A549 (cell line): ENCODE measurements around the gene BFSP1. TPM values are rescaled to one million over a fixed set of nuclear protein-coding genes. Genes with fewer than 3 reads are reported as not detected.

Experiments
- ATAC-seq, 2 experiments: fragments of 200-7000 bp in 1 of 2; fragments of >200 bp in 1 of 2; cut with Nextera tagmentation in 1 of 2; cut with Tn5 transposase in 1 of 2; 3 replicates each; pipeline versions ENCODE4 v1.8.0 to v1.9.1; 2018 to 2020; ENCODE audit warnings: mild to moderate bottlenecking in 1 of 2, moderate library complexity in 1 of 2
- CTCF ChIA-PET: fragments of 300-600 bp; sonication (Branson Sonifier 250); formaldehyde crosslinking; extraction: SDS; loops from one replicate; lab custom pipeline; 2021; ENCODE audit warnings: antibody characterized with exemption, inconsistent platforms; lab: Yijun Ruan, JAX
- POLR2A ChIA-PET: fragments of 350-600 bp; formaldehyde crosslinking; extraction: SDS; loops from one replicate; lab custom pipeline; 2021; ENCODE audit warnings: antibody characterized with exemption, inconsistent platforms; lab: Yijun Ruan, JAX
- DNase-seq, 2 experiments: peaks; one replicate each; pipeline versions ENCODE4 v3.0.0 to v3.0.0-alpha.2; 2011 to 2016; ENCODE audit warnings: low read depth in 1 of 2, low spot score in 1 of 2
- FAIRE-seq: peaks from 2 replicates; lab custom pipeline; 2011; peaks lifted over from hg19 to GRCh38; lab: Jason Lieb, UNC
- H3K27ac ChIP-seq, 2 experiments: fragments of >200 bp; sonication (Bioruptor Twin); formaldehyde crosslinking; 3 replicates each; pipeline ENCODE4 v1.5.1; 2016 to 2017
- H3K4me1 ChIP-seq: fragments of >200 bp; sonication (Bioruptor Twin); formaldehyde crosslinking; 3 replicates; pipeline ENCODE4 v1.6.1; 2016
- H3K4me2 ChIP-seq: fragments of >200 bp; sonication (Bioruptor Twin); formaldehyde crosslinking; 3 replicates; pipeline ENCODE4 v1.6.1; 2016
- H3K4me3 ChIP-seq: fragments of >200 bp; sonication (Bioruptor Twin); formaldehyde crosslinking; 3 replicates; pipeline ENCODE4 v1.5.1; 2016
- H3K9me3 ChIP-seq: fragments of >200 bp; sonication (Bioruptor Twin); formaldehyde crosslinking; 3 replicates; pipeline ENCODE4 v1.6.1; 2016
- BHLHE40 ChIP-seq: IDR thresholded peaks from 2 replicates; pipeline ENCODE4 v1.6.1; 2012; ENCODE audit warnings: low read depth, low read length, inconsistent platforms
- CBX2 ChIP-seq: fragments of 200-600 bp; sonication (generic); IDR thresholded peaks from 2 replicates; pipeline ENCODE4 v1.6.1; 2016; ENCODE audit warnings: low read depth, mild to moderate bottlenecking, borderline replicate concordance
- CBX8 ChIP-seq: fragments of 200-600 bp; sonication (generic); IDR thresholded peaks from 2 replicates; pipeline ENCODE4 v1.6.1; 2016
- E2F6 ChIP-seq: IDR thresholded peaks from 2 replicates; pipeline ENCODE4 v1.6.1; 2012; ENCODE audit warnings: low read depth, borderline replicate concordance
- ESRRA ChIP-seq: fragments of 150-350 bp; IDR thresholded peaks from 2 replicates; pipeline ENCODE4 v1.6.1; 2014; ENCODE audit warnings: mild to moderate bottlenecking, low read length, borderline replicate concordance
- HDAC2 ChIP-seq: fragments of 200-600 bp; sonication (generic); IDR thresholded peaks from 2 replicates; pipeline ENCODE4 v1.6.1; 2016
- HES2 ChIP-seq: fragments of >200 bp; sonication (Bioruptor Twin); formaldehyde crosslinking; IDR thresholded peaks from 2 replicates; pipeline ENCODE4 v1.6.1; 2016
- HEYL ChIP-seq: fragments of 250-450 bp; sonication (Bioruptor Pico); IDR thresholded peaks from 2 replicates; pipeline ENCODE4 v1.8.0; 2021; ENCODE audit warnings: mild to moderate bottlenecking, moderate library complexity
- HOXB13 ChIP-seq: fragments of 250-450 bp; sonication (Bioruptor Pico); IDR thresholded peaks from 2 replicates; pipeline ENCODE4 v1.5.0; 2020; ENCODE audit warnings: low read depth, mild to moderate bottlenecking, moderate library complexity
- JUN ChIP-seq, 2 experiments: fragments of >200 bp; sonication (Bioruptor Twin); formaldehyde crosslinking; IDR thresholded peaks; 2 replicates in 1 of 2; 3 replicates in 1 of 2; pipeline ENCODE4 v1.6.1; 2016 to 2017
- JUNB ChIP-seq: fragments of >200 bp; sonication (Bioruptor Twin); formaldehyde crosslinking; IDR thresholded peaks from 2 replicates; pipeline ENCODE4 v1.6.1; 2016
- KDM1A ChIP-seq: fragments of 200-600 bp; sonication (generic); IDR thresholded peaks from 2 replicates; pipeline ENCODE4 v1.6.1; 2016; ENCODE audit warnings: low read depth, mild to moderate bottlenecking
- MAFK ChIP-seq: fragments of 450-650 bp; IDR thresholded peaks from 2 replicates; pipeline ENCODE4 v1.6.1; 2014; ENCODE audit not compliant: partially characterized antibody
- MYC ChIP-seq: IDR thresholded peaks from 2 replicates; pipeline ENCODE4 v1.6.1; 2012; ENCODE audit warnings: mild to moderate bottlenecking, inconsistent platforms, low read length, improper control_type of control experiment, borderline replicate concordance
- NR3C1 ChIP-seq: fragments of >200 bp; sonication (Bioruptor Twin); formaldehyde crosslinking; IDR thresholded peaks from 3 replicates; pipeline ENCODE4 v1.6.1; 2017
- PBX3 ChIP-seq: IDR thresholded peaks from 2 replicates; pipeline ENCODE4 v1.6.1; 2012
- POLR2AphosphoS2 ChIP-seq: conservative IDR thresholded peaks from 2 replicates; pipeline ENCODE4 v1.6.1; 2012; ENCODE audit warnings: low read length, improper control_type of control experiment, inconsistent platforms
- RAD21 ChIP-seq, 2 experiments: fragments of >200 bp in 1 of 2; sonication (Bioruptor Twin) in 1 of 2; formaldehyde crosslinking in 1 of 2; IDR thresholded peaks in 1 of 2; conservative IDR thresholded peaks in 1 of 2; 2 replicates in 1 of 2; 3 replicates in 1 of 2; pipeline ENCODE4 v1.6.1; 2012 to 2018; ENCODE audit warnings: inconsistent platforms in 1 of 2
- RARB ChIP-seq: fragments of 250-450 bp; sonication (Bioruptor Pico); IDR thresholded peaks from 2 replicates; pipeline ENCODE4 v1.8.0; 2021; ENCODE audit warnings: mild to moderate bottlenecking, moderate library complexity
- TFCP2L1 ChIP-seq: fragments of 250-450 bp; sonication (Bioruptor Pico); IDR thresholded peaks from 2 replicates; pipeline ENCODE4 v1.5.0; 2021; ENCODE audit warnings: mild to moderate bottlenecking
- ZC3H11A ChIP-seq: fragments of 450-650 bp; IDR thresholded peaks from 2 replicates; pipeline ENCODE4 v1.6.1; 2014; ENCODE audit warnings: antibody characterized with exemption, mild to moderate bottlenecking
- ZNF302 ChIP-seq: fragments of 250-450 bp; sonication (Bioruptor Pico); IDR thresholded peaks from 2 replicates; pipeline ENCODE4 v1.9.0; 2021; ENCODE audit warnings: inconsistent platforms, mild to moderate bottlenecking, moderate library complexity
- WGBS: methylation state at CpG from one replicate; pipeline ENCODE4 v1.1.6; 2017; ENCODE audit errors: missing lambda C conversion rate; 5-methylcytosine and 5-hydroxymethylcytosine counted together
- polyA plus RNA-seq, 4 experiments: library from polyadenylated mRNA; depleted of rRNA in 3 of 4; stranded (reverse); fragments of >200 nt; fragmentation: RNase III in 1 of 4; extraction: RNeasy Plus Mini Kit Qiagen cat#74134 plus additional on column Dnase treatment in 1 of 4; gene quantifications; 2 replicates in 3 of 4; 3 replicates in 1 of 4; pipeline ENCODE4 v1.2.3, GENCODE V29; 2011 to 2017
- TF ChIP-seq, protein P1 (sequence below): IDR thresholded peaks from 2 replicates; pipeline ENCODE4 v1.6.1; 2012

The BFSP1 gene
- polyA plus RNA-seq, 2 of the 4 experiments (the other 2 are of a cell fraction) = 7.2 to 8.3 TPM

GRCh38 chr20:17541996-17542395 lies 10.8 kb upstream of the BFSP1 start:
- no peak overlapping the region for H3K4me2 ChIP-seq
- no peak overlapping the region for H3K27ac ChIP-seq
- H3K4me1 ChIP-seq = peaks cover 35% of the 10 kb centered on the region
- DNase-seq = no peak
- FAIRE-seq = no peak
- CTCF ChIA-PET = interaction anchor here (0.6 to 21.9 kb wide), 11 partner anchors 9 to 107 kb away, joined by 3 to 501 read pairs (median 7); partner anchors contain the start of genes BFSP1 and DSTN
- POLR2A ChIA-PET = interaction anchor here (1.1 to 3.4 kb wide), 2 partner anchors 16 to 29 kb away, joined by 5 to 20 read pairs; no protein-coding TSS in a partner anchor
- WGBS = 88% methylated on average over 5 of the region's 5 CpGs
- TF ChIP-seq ZC3H11A (no peak), JUNB (no peak), E2F6 (no peak), MAFK (no peak), HDAC2 (no peak), HEYL (CRISPR knock-in tag) (no peak), ESRRA (no peak), HES2 (no peak), TFCP2L1 (CRISPR knock-in tag) (no peak), POLR2AphosphoS2 (no peak), CBX8 (no peak), CBX2 (no peak), HOXB13 (CRISPR knock-in tag) (no peak), MYC (no peak)
- TF ChIP-seq, protein P1, sequence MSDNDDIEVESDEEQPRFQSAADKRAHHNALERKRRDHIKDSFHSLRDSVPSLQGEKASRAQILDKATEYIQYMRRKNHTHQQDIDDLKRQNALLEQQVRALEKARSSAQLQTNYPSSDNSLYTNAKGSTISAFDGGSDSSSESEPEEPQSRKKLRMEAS = no peak
- no peak overlapping the region for H3K4me3 ChIP-seq
- ATAC-seq = no peak
- H3K9me3 ChIP-seq = no peaks in the 10 kb centered on the region

GRCh38 chr20:17541596-17541995 lies 10.4 kb upstream of the BFSP1 start:
- TF ChIP-seq PBX3 (no peak), JUN (IDR thresholded peaks at IDR 0.05) (no peak), NR3C1 (no peak), KDM1A (no peak), BHLHE40 (no peak), RARB (no peak), RAD21 (conservative IDR thresholded peaks at IDR 0.05 in 1 of 2, IDR thresholded peaks at IDR 0.05 in 1 of 2) (no peak), POLR2AphosphoS2 (no peak), HEYL (CRISPR knock-in tag) (no peak), ZNF302 (CRISPR knock-in tag) (no peak)
- WGBS = 91% methylated on average over 3 of the region's 3 CpGs
- H3K27ac ChIP-seq = no peak overlapping the region
- no peak overlapping the region for H3K4me2 ChIP-seq
- DNase-seq = no peak
- ChIA-PET CTCF (interaction anchor here (0.6 to 21.9 kb wide), 11 partner anchors 10 to 108 kb away, joined by 3 to 501 read pairs (median 4); partner anchors contain the start of genes BFSP1 and DSTN), POLR2A (interaction anchor here (3.0 to 3.4 kb wide), 2 partner anchors 16 to 28 kb away, joined by 13 to 20 read pairs; partner anchors contain the start of gene DSTN)
- H3K4me3 ChIP-seq = no peak overlapping the region
- FAIRE-seq = no peak
- peaks cover 37% of the 10 kb centered on the region for H3K4me1 ChIP-seq
- no peak for ATAC-seq
- no peaks in the 10 kb centered on the region for H3K9me3 ChIP-seq
